Posterior vena cava (tissue), 2 donors: ENCODE data around the gene DHX29. TPM values are rescaled to one million over a fixed set of nuclear protein-coding genes. Genes with fewer than 3 reads are reported as not detected.
"Not testable (repeated sequence)": the region's sequence is repeated elsewhere in the genome, so short reads cannot be mapped to it uniquely, and the experiment has no call there.

Experiments used
- DNase-seq: peaks from one replicate; pipeline ENCODE4 v3.0.0-alpha.2; 2020; ENCODE audit warnings: low spot score
- intact Hi-C, 2 donors: fragments of 100-400 bp; cut with DNase I; formaldehyde crosslinking; loops; one replicate each; pipeline versions ENCODE4 v1.14.1 to v1.14.2; 2022 to 2023
- total RNA-seq, 2 donors: library from RNA; stranded (reverse); fragmentation: NEBNext Ultra II Directional; extraction: Animal tissue kit (Norgen Biotek cat#: 25700); gene quantifications; one replicate each; pipeline ENCODE4 v1.2.1, GENCODE V29; 2021
- donor health status: DM: yes; HTN: yes; CAD: no.
- donor health status: DM: yes; HTN: yes; CAD: no.

DHX29 gene
- total RNA-seq, 2 donors from 2014 or later, result 23.1 to 34.0 TPM

- intact Hi-C loops, DNase-seq: not testable (repeated sequence)
These were observed 10.7 kb upstream of the DHX29 start for GRCh38 chr5:55318237-55318636.

DNA sequence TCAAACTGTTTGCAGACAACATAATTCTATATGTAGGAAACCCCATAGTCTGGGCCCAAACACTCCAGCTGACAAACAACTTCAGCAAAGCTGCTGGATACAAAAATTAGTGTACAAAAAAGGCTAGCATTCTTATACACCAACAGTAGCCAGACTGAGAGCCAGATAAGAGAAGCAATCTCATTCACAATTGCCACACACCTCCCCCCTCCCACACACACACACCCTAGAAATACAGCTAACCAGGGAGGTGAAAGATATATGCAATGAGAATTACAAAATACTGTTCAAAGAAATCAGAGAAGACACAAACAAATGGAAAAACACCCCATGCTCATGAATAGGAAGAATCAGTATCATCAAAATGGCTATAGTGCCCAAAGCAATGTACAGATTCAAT lies 9.3 kb upstream of the DHX29 start:
- DNase-seq, result no peak
- intact Hi-C loops, result no loop called here

- intact Hi-C loops, result no loop called here
These were observed 8.8 kb upstream of the DHX29 start for GRCh38 chr5:55316289-55316688.

GRCh38 chr5:55313870-55314617 lies 6.5 kb upstream of the DHX29 start:
- DNase-seq, result no peak
- intact Hi-C loops, result no loop called here

More at GRCh38 chr5:55316289-55316688, 8.8 kb upstream of the DHX29 start:
- DNase-seq, result no peak

- DNase-seq, result no peak
- intact Hi-C loops, result no loop called here
These were observed 851 bp upstream of the DHX29 start for GRCh38 chr5:55308254-55308836.

- no peak for DNase-seq
- intact Hi-C loops, result no loop called here
These were observed 682 bp downstream of the DHX29 start for GRCh38 chr5:55306641-55307382.

GRCh38 chr5:55305345-55305744 lies 2.1 kb downstream of the DHX29 start:
- intact Hi-C loops, result no loop called here
- DNase-seq, result no peak

- intact Hi-C loops, result no loop called here
These were observed 2.9 kb downstream of the DHX29 start for GRCh38 chr5:55304584-55304983.

GRCh38 chr5:55303238-55303690 lies 4.2 kb downstream of the DHX29 start:
- intact Hi-C loops, result no loop called here
- no peak for DNase-seq

More at GRCh38 chr5:55304584-55304983, 2.9 kb downstream of the DHX29 start:
- no peak for DNase-seq

GRCh38 chr5:55300890-55301289 lies 6.6 kb downstream of the DHX29 start:
- intact Hi-C loops, result no loop called here
- no peak for DNase-seq

DNA sequence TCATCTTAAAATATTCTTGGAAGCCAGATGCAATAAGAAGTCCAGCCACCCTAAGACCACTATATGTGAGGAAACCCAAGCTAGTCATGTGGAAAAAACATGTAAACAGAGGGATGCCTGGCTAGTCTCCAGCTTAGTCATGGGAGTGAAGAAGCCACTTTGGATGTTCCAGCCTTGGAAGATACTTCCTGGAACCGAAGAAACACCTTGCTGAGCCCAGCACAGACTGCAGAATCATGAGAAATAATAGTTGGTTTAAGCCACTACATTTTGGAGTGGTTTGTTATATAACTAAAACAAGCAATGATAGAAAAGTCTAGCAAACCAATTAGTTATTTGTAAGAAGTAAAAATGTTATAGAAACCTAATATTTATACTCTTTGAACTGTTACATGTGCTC lies 12.6 kb downstream of the DHX29 start:
- no peak for DNase-seq
- intact Hi-C loops, result no loop called here

- DNase-seq, result no peak
- intact Hi-C loops, result no loop called here
These were observed 16.5 kb downstream of the DHX29 start for GRCh38 chr5:55290991-55291390.

GRCh38 chr5:55289808-55290207 lies 17.7 kb downstream of the DHX29 start:
- no peak for DNase-seq
- intact Hi-C loops, result no loop called here

DNA sequence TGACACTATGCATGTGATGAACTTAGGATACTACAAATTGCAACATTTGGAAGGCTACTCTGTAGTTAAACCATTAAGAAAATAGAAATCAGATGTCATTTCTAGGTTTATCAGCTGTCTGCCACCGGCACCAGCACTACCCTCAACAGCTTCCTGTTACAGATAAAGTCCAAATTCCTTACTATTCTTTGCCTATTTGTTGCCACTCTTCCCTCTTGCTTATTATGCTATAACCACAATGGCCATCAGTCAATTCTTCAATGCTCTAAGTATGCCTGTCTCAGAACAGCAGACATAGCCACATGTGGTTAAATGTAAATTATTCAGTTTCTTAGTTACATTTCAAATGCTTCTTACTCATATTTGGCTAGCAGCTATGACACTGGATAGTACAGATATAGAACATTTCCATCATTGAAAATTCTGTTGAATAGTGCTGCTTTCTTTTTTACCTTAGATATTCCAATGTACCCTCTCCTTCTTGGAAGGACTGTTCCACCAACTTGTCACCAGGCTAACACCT lies 21.0 kb downstream of the DHX29 start:
- no peak for DNase-seq
- intact Hi-C loops, result no loop called here

- intact Hi-C loops, result no loop called here
- DNase-seq, result no peak
These were observed 28.7 kb downstream of the DHX29 start for GRCh38 chr5:55278778-55279177.

DNA sequence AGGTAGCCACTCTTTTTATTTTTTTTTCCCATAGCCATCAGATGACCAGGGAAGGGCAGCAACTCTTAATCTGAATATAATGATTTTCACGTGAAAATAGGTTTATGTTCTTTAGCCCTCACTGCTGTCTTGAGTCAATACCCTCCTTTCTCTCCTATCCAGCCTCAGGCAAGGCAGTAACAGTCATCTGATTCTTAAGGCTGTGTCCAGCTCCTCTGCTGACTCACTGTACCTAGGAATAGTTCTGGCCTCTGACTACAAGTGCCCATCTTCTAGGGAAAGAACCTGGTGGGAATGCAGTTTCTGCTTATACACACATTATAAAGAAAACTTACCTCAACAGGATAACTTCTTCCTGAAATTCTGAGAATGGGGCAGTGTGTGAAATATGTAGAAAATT lies 30.7 kb downstream of the DHX29 start:
- intact Hi-C loops, result no loop called here

GRCh38 chr5:55258339-55258738 lies 49.2 kb downstream of the DHX29 start:
- no peak for DNase-seq
- intact Hi-C loops, result no loop called here

More for the DNA sequence above, 30.7 kb downstream of the DHX29 start:
- DNase-seq, result no peak

DNA sequence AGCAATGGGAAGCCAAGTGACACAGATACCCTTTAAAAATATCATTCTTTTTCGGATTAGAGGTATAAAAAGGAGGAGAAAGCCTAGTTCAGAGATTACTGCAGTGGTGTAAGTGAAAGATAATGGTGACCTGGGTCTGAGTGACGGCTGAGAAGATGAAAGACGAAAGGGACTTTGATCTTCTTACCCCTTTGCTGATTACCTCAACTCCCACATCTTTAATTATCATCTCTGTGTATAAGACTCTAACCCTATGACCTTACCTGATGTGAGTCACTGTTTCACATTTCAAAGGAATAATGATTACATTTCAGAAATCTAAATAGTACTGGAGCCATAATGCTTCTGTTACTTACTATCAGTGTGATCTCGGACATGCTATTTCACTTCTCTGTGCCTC lies 52.7 kb downstream of the DHX29 start:
- intact Hi-C loops, result no loop called here
- no peak for DNase-seq

DNA sequence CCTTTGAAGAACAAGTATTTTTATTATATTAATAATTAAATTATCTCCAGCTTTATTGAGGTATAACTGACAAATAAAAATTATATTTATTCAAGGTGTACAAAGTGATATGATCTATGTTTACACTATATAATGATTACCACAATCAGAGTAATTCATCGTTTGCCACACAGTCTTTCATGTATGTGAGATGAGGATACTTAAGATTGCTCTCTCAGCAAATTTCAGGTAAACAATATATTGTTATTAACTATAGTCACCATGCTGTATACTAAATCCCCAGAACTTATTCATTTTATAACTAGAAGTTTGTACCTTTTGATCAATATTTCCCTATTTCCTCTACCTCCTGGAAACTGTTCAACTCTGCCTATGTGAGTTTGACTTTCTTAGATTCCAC lies 57.4 kb downstream of the DHX29 start:
- DNase-seq, result no peak
- intact Hi-C loops, result no loop called here

GRCh38 chr5:55241746-55242145 lies 65.7 kb downstream of the DHX29 start:
- intact Hi-C loops, result no loop called here
- no peak for DNase-seq
